ENCODE results near the gene KIAA1217. TPM values are rescaled to one million over a fixed set of nuclear protein-coding genes. Genes with fewer than 3 reads are reported as not detected.

KIAA1217 gene
- polyA plus RNA-seq, 3 donors = not detected

DNA sequence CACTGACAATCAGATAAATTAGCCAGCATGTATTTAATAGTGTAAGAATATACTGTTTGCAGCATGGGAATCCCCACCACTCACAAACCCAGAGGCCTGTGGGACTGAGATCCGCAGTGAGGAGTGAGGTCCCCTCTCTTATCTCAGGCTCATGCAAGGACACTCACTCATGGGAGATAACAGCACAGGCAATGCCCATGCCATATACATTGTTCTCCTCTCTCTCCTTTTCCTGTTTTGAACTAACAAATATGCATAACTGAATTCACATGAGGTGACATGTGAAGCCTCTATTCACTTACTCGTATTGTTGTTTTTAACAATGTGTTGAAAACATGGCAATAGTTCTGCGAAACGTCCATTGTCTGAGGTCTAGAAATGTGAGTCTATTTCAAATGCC, 284.2 kb downstream of the KIAA1217 start:
- WGBS (ENCODE audit: insufficient coverage) = 68% methylated on average over 3 of the region's 4 CpGs
- H3K4me3 Mint-ChIP-seq = no peak overlapping the region
- no peak overlapping the region for H2AFZ ChIP-seq (ENCODE audit: insufficient read depth, low read depth, low read length, poor library complexity, severe bottlenecking)
- no peak overlapping the region for H3K9ac ChIP-seq (ENCODE audit: insufficient read depth, low read length, poor library complexity, severe bottlenecking)
- H3K36me3 ChIP-seq (replicated peaks in 1 of 2; ENCODE audit: control insufficient read depth in 1 of 2, insufficient read depth in 2 of 2, low read length in 2 of 2) = no peaks in the 10 kb centered on the region
- no peaks in the 10 kb centered on the region for H3K27me3 ChIP-seq (ENCODE audit: control insufficient read depth in 2 of 2, insufficient read depth in 2 of 2, low read length in 2 of 2)
- no peaks in the 10 kb centered on the region for H3K79me2 ChIP-seq (ENCODE audit: insufficient read depth, low read length)
- TF ChIP-seq, protein P1, sequence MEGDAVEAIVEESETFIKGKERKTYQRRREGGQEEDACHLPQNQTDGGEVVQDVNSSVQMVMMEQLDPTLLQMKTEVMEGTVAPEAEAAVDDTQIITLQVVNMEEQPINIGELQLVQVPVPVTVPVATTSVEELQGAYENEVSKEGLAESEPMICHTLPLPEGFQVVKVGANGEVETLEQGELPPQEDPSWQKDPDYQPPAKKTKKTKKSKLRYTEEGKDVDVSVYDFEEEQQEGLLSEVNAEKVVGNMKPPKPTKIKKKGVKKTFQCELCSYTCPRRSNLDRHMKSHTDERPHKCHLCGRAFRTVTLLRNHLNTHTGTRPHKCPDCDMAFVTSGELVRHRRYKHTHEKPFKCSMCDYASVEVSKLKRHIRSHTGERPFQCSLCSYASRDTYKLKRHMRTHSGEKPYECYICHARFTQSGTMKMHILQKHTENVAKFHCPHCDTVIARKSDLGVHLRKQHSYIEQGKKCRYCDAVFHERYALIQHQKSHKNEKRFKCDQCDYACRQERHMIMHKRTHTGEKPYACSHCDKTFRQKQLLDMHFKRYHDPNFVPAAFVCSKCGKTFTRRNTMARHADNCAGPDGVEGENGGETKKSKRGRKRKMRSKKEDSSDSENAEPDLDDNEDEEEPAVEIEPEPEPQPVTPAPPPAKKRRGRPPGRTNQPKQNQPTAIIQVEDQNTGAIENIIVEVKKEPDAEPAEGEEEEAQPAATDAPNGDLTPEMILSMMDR (IDR thresholded peaks at IDR 0.05) = no peak
- no peak overlapping the region for H3K27ac Mint-ChIP-seq
- no peaks in the 10 kb centered on the region for H3K4me1 Mint-ChIP-seq
- peaks cover 0 to 4% (median 0%) of the 10 kb centered on the region in 7 donors for H3K9me3 Mint-ChIP-seq
- no peak overlapping the region for H3K4me3 ChIP-seq (replicated peaks in 1 of 3; ENCODE audit: low read depth in 2 of 3, low read length in 3 of 3)
- no peak overlapping the region for H3K4me2 ChIP-seq (replicated peaks; ENCODE audit: extremely low read depth, low read length, poor library complexity, severe bottlenecking)
- peaks cover 0 to 2% (median 0%) of the 10 kb centered on the region in 3 donors for H3K27me3 Mint-ChIP-seq (ENCODE audit: low read depth in 3 of 3)
- no peaks in the 10 kb centered on the region for H3K36me3 Mint-ChIP-seq
- no peaks in the 10 kb centered on the region for H3K4me1 ChIP-seq (ENCODE audit: control insufficient read depth in 1 of 2, insufficient read depth in 2 of 2, low read length in 2 of 2)
- H3K27ac ChIP-seq (ENCODE audit: low read depth in 1 of 2, low read length in 2 of 2) = no peak overlapping the region
- H4K20me1 ChIP-seq (ENCODE audit: insufficient read depth, low read length) = no peaks in the 10 kb centered on the region
- intact Hi-C loops (cut with micrococcal nuclease) = no loop called here
- no peak for DNase-seq
- H3K9me3 ChIP-seq (replicated peaks in 1 of 2; ENCODE audit: control insufficient read depth in 1 of 2, insufficient read depth in 1 of 2, low read length in 2 of 2) = no peaks in the 10 kb centered on the region

DNA sequence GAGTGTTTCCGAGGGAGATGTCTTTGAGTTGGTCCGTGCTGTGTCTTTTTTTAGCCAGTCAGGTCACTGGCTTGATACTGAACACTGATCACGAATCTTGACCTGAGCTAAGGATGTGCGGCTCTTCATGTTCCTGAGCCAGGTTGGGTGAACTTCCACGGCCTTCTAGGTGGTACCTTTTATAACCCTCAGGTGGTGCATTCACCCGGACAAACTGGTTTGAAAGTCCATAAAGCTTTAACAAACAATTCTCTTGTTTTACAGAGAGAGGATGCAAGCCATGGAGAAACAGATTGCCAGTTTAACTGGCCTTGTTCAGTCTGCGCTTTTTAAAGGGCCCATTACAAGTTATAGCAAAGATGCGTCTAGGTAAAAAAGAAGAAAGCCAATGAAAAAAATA, 285.3 kb downstream of the KIAA1217 start:
- DNase-seq = no peak
- H3K9ac ChIP-seq (ENCODE audit: insufficient read depth, low read length, poor library complexity, severe bottlenecking) = no peak overlapping the region
- H3K27ac ChIP-seq (ENCODE audit: low read depth in 1 of 2, low read length in 2 of 2) = no peak overlapping the region
- Mint-ChIP-seq H3K4me3 (no peak overlapping the region), H3K9me3 (no peaks in the 10 kb centered on the region), H3K4me1 (no peaks in the 10 kb centered on the region), H3K27me3 (ENCODE audit: low read depth in 3 of 3) (peaks cover 0 to 2% (median 0%) of the 10 kb centered on the region in 3 donors), H3K36me3 (no peaks in the 10 kb centered on the region), H3K27ac (no peak overlapping the region)
- no peaks in the 10 kb centered on the region for H3K27me3 ChIP-seq (ENCODE audit: control insufficient read depth in 2 of 2, insufficient read depth in 2 of 2, low read length in 2 of 2)
- H3K4me3 ChIP-seq (replicated peaks in 1 of 3; ENCODE audit: low read depth in 2 of 3, low read length in 3 of 3) = no peak overlapping the region
- no peaks in the 10 kb centered on the region for H3K36me3 ChIP-seq (replicated peaks in 1 of 2; ENCODE audit: control insufficient read depth in 1 of 2, insufficient read depth in 2 of 2, low read length in 2 of 2)
- 75% methylated on average over 6 of the region's 8 CpGs for WGBS (ENCODE audit: insufficient coverage)
- no peaks in the 10 kb centered on the region for H4K20me1 ChIP-seq (ENCODE audit: insufficient read depth, low read length)
- intact Hi-C loops (cut with micrococcal nuclease) = no loop called here
- no peak overlapping the region for H3K4me2 ChIP-seq (replicated peaks; ENCODE audit: extremely low read depth, low read length, poor library complexity, severe bottlenecking)
- TF ChIP-seq, protein P1 (IDR thresholded peaks at IDR 0.05) = no peak
- H3K4me1 ChIP-seq (ENCODE audit: control insufficient read depth in 1 of 2, insufficient read depth in 2 of 2, low read length in 2 of 2) = no peaks in the 10 kb centered on the region
- no peaks in the 10 kb centered on the region for H3K9me3 ChIP-seq (replicated peaks in 1 of 2; ENCODE audit: control insufficient read depth in 1 of 2, insufficient read depth in 1 of 2, low read length in 2 of 2)
- no peaks in the 10 kb centered on the region for H3K79me2 ChIP-seq (ENCODE audit: insufficient read depth, low read length)
- H2AFZ ChIP-seq (ENCODE audit: insufficient read depth, low read depth, low read length, poor library complexity, severe bottlenecking) = no peak overlapping the region
